ES-I3 (cell line): ENCODE results near the gene ILRUN.
"Not testable (repeated sequence)": the region's sequence is repeated elsewhere in the genome, so short reads cannot be mapped to it uniquely, and the experiment has no call there.

Experiments
- H3K36me3 ChIP-seq: 2 replicates; pipeline ENCODE4 v1.6.1; 2013; ENCODE audit warnings: mild to moderate bottlenecking, low read length, control low read depth, moderate library complexity; ENCODE audit not compliant: insufficient read depth
- H3K4me1 ChIP-seq: 2 replicates; pipeline ENCODE4 v1.6.1; 2013; ENCODE audit warnings: mild to moderate bottlenecking, control low read depth, low read length; ENCODE audit not compliant: insufficient read depth
- H3K9ac ChIP-seq: 2 replicates; pipeline ENCODE4 v1.6.1; 2013; ENCODE audit warnings: low read depth, mild to moderate bottlenecking, low read length, moderate library complexity
- H3K9me3 ChIP-seq: 2 replicates; pipeline ENCODE4 v1.6.1; 2013; ENCODE audit warnings: mild to moderate bottlenecking, low read length, moderate library complexity; ENCODE audit not compliant: control insufficient read depth, insufficient read depth

ILRUN gene

DNA sequence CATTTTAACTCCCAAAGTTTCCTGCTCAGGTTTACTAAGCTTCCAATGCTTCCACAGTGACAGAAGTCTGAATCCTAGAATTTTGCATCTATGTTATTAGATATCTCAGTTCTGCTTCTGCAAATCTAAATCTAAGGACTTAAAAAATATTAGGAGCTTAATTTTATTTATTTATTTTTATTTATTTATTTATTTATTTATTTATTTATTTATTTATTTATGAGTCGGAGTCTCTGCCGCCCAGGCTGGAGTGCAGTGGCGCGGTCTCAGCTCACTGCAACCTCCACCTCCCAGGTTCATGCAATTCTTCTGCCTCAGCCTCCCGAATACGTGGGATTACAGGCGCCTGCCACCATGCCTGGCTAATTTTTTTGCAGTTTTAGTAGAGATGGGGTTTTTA is 46.3 kb downstream of the ILRUN start:
- not testable (repeated sequence) for H3K36me3 ChIP-seq, H3K4me1 ChIP-seq, H3K9me3 ChIP-seq, H3K9ac ChIP-seq

DNA sequence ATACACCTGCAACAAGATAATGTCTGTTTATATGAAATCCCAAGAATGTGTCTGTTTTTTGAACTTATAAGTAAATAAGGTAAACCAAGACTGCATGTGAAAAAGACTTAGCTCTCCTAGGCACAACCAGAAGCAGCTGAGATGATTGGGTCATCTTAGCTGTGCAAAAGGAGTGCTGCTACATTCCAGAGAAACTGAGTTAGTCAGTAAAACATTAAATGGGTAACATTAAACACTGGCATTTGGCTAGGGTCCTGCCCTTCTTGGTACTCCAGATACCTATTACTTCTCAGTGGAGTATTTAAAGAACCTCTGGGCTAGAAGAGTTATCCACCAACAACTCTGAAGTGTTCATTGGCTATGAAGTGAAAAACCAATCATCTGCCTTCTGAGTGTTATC is 47.8 kb downstream of the ILRUN start:
- Histone ChIP-seq H3K9me3 (no peaks in the 10 kb centered on the region), H3K4me1 (no peaks in the 10 kb centered on the region), H3K9ac (no peak overlapping the region), H3K36me3 (no peaks in the 10 kb centered on the region; the same call in 1 of the 2 replicates)
